ENCODE results near the gene SND1.

SND1 gene

DNA sequence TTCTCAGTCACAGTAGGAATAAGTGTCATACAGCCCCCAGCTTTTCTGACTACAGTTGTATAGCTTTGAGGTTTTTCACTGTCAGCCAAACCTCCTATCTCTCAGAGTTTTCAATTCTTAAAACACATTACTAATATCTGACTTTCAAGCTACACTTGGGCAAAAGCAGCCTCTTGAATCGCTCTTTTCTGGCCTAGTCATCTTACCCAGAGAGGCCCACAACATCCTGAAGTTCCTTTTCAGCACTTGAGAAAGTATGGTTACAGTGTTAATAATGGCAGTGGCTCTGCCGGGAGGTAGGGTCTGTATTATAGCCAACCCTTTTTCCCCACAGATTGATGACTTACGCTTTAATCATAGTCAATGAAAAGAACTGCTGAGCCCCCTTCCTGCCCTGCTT lies 198.2 kb downstream of the SND1 start:
- H3K36me3 ChIP-seq, result peaks cover 4% of the 10 kb centered on the region; the same call in 1 of the 2 replicates
- TF ChIP-seq, protein P1, sequence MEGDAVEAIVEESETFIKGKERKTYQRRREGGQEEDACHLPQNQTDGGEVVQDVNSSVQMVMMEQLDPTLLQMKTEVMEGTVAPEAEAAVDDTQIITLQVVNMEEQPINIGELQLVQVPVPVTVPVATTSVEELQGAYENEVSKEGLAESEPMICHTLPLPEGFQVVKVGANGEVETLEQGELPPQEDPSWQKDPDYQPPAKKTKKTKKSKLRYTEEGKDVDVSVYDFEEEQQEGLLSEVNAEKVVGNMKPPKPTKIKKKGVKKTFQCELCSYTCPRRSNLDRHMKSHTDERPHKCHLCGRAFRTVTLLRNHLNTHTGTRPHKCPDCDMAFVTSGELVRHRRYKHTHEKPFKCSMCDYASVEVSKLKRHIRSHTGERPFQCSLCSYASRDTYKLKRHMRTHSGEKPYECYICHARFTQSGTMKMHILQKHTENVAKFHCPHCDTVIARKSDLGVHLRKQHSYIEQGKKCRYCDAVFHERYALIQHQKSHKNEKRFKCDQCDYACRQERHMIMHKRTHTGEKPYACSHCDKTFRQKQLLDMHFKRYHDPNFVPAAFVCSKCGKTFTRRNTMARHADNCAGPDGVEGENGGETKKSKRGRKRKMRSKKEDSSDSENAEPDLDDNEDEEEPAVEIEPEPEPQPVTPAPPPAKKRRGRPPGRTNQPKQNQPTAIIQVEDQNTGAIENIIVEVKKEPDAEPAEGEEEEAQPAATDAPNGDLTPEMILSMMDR (IDR thresholded peaks at IDR 0.05; ENCODE audit: low read depth, low read length), result no peak
- no peaks in the 10 kb centered on the region for H3K9me3 ChIP-seq (ENCODE audit: severe bottlenecking)
- H3K27ac ChIP-seq, result peak overlapping the region; percentile 53
- H3K27me3 ChIP-seq (ENCODE audit: insufficient read depth, low read depth, severe bottlenecking), result no peaks in the 10 kb centered on the region
- DNase-seq, result no peak
- no peak overlapping the region for H3K4me3 ChIP-seq (ENCODE audit: low read depth, low read length)

DNA sequence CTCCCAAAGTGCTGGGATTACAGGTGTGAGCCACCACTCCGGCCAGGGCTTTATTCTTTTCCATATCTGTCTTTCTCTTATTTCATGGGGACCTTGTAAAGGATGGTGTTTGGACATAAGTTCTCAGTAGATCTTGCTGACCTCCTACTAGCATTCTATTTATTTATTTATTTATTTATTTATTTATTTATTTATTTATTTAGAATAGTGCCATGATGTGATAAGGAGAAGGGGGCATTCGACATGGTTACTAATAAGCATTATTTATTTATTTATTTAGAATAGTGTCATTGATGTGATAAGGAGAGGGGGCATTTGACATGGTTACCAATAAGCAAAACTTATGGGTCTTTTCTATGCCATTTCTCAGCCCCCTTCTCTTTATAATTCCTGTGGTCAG lies 202.4 kb downstream of the SND1 start:
- no peak overlapping the region for H3K27ac ChIP-seq
- no peak overlapping the region for H3K4me3 ChIP-seq (ENCODE audit: low read depth, low read length)
- no peaks in the 10 kb centered on the region for H3K27me3 ChIP-seq (ENCODE audit: insufficient read depth, low read depth, severe bottlenecking)
- TF ChIP-seq, protein P1 (IDR thresholded peaks at IDR 0.05; ENCODE audit: low read depth, low read length), result no peak
- no peaks in the 10 kb centered on the region for H3K9me3 ChIP-seq (ENCODE audit: severe bottlenecking)
- no peak for DNase-seq
- H3K36me3 ChIP-seq, result peaks cover 5% of the 10 kb centered on the region; the same call in 1 of the 2 replicates

DNA sequence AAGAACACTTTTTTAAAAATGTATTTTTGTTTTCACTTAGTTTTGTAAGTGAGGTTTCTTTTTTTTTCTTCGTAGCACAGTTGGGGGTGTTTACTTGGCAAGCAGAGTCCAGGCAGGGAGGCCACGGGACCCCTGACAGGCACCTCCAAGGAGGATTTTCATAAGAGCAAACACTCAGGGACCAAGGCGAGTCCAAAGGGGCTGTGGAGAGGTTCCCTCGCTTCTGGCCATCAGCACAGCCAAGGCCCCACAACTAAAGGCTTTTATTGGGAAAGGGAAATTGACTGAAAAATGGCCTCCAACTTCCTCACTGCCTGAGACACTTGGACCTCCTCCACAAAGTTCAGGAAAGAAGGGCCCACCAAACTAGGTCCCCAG lies 205.5 kb downstream of the SND1 start:
- no peak overlapping the region for H3K27ac ChIP-seq

DNA sequence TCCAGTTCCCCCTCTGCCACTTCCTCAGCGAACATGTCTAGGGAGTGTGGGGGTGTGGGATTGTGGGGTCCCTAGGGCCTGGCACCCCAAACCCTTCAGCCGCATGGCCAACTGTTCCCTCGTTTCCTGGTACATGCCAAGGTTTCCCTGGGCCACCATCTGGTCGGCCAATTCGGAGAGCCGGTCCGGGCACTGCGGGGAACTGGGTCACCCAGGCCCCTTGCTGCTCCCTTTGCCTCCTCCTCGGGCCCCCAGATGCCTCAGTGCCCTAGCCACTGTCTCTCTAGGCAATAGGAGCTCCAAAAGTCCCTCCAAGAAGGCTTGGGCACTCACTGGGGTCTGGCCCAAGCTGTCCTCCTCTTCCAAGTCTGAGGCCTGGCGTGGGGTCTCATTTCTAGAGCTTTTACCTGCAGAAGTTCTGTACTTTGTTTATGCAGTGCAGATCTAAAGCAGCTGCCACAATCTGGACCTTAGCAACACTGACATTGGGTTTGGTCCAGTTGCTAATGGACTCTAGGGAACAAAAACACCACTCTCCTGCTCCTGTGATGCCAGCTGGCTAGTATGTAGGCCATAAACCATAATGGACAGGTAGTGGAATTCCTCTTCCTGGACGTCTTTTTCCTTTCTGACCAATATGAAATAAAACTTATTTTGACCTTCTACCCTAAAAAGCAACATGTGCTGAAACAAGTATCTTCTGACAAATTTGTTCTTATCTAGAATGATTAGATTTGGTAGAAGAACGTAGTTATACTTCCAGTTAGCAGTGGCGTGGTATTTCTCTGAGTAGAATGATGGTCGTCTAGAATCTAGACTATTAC lies 206.3 kb downstream of the SND1 start:
- TF ChIP-seq, protein P1 (IDR thresholded peaks at IDR 0.05; ENCODE audit: low read depth, low read length), result no peak
- Histone ChIP-seq H3K27me3 (ENCODE audit: insufficient read depth, low read depth, severe bottlenecking) (no peaks in the 10 kb centered on the region), H3K36me3 (peaks cover 5% of the 10 kb centered on the region; the same call in 1 of the 2 replicates), H3K9me3 (ENCODE audit: severe bottlenecking) (no peaks in the 10 kb centered on the region), H3K27ac (no peak overlapping the region), H3K4me3 (ENCODE audit: low read depth, low read length) (no peak overlapping the region)
- DNase-seq, result no peak

More for the DNA sequence above, 205.5 kb downstream of the SND1 start:
- Histone ChIP-seq H3K27me3 (ENCODE audit: insufficient read depth, low read depth, severe bottlenecking) (no peaks in the 10 kb centered on the region), H3K4me3 (ENCODE audit: low read depth, low read length) (no peak overlapping the region), H3K36me3 (peaks cover 5% of the 10 kb centered on the region; the same call in 1 of the 2 replicates), H3K9me3 (ENCODE audit: severe bottlenecking) (no peaks in the 10 kb centered on the region)
- TF ChIP-seq, protein P1 (IDR thresholded peaks at IDR 0.05; ENCODE audit: low read depth, low read length), result no peak
- no peak for DNase-seq

DNA sequence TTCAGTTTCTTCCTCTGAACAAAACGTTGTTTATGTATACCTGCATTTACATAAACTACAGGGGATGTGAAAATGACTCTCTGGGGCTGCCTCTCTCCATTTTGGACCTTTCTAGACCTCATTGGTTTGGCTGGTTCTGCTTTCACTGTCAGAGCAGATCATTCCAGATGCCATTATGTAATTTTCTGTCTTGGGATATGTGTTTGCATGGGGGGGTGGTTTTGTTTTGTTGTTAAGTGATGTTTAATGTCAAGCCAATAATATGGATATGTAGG lies 206.9 kb downstream of the SND1 start:
- TF ChIP-seq, protein P1 (IDR thresholded peaks at IDR 0.05; ENCODE audit: low read depth, low read length), result no peak
- no peak overlapping the region for H3K4me3 ChIP-seq (ENCODE audit: low read depth, low read length)
- no peaks in the 10 kb centered on the region for H3K27me3 ChIP-seq (ENCODE audit: insufficient read depth, low read depth, severe bottlenecking)
- no peak for DNase-seq
- peaks cover 5% of the 10 kb centered on the region; the same call in 1 of the 2 replicates for H3K36me3 ChIP-seq
- no peaks in the 10 kb centered on the region for H3K9me3 ChIP-seq (ENCODE audit: severe bottlenecking)
- H3K27ac ChIP-seq, result no peak overlapping the region

DNA sequence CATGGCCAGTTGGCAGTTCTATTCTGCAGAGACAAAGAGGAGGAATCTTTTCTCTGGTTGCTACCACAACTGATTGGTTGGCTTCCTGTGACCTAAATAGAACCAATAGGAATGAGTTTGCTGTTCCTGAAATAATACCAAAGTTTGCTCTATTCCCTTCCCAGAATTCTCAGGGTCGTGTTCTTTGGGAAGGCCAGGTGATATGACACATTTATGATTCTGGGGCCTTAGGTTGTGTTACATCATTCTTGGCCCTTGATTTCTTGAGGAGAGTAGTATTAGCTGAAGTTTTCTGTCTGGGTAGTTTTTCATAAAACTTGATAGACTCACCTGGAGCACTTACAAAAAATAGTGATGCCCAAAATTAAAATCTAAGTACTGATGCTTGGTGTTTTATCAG lies 207.3 kb downstream of the SND1 start:
- H3K9me3 ChIP-seq (ENCODE audit: severe bottlenecking), result no peaks in the 10 kb centered on the region
- no peak overlapping the region for H3K4me3 ChIP-seq (ENCODE audit: low read depth, low read length)
- no peak overlapping the region for H3K27ac ChIP-seq
- TF ChIP-seq, protein P1 (IDR thresholded peaks at IDR 0.05; ENCODE audit: low read depth, low read length), result no peak
- H3K36me3 ChIP-seq, result peaks cover 5% of the 10 kb centered on the region; the same call in 1 of the 2 replicates
- H3K27me3 ChIP-seq (ENCODE audit: insufficient read depth, low read depth, severe bottlenecking), result no peaks in the 10 kb centered on the region
- DNase-seq, result no peak
